Cardiac muscle cell (in vitro differentiated cells and primary cell): ENCODE measurements around the gene DLEC1. TPM values are rescaled to one million over a fixed set of nuclear protein-coding genes. Genes with fewer than 3 reads are reported as not detected.

Experiments
- DNase-seq, 2 donors: peaks; one replicate each; pipeline versions ENCODE4 v3.0.0 to v3.0.0-alpha.2; 2010 to 2017; ENCODE audit warnings: low read depth in 1 of 2, low spot score in 1 of 2
- H3K27ac ChIP-seq: fragments of 200-600 bp; sonication (generic); 2 replicates; pipeline ENCODE4 v1.5.1; 2016
- H3K27me3 ChIP-seq: fragments of 200-600 bp; sonication (generic); 2 replicates; pipeline ENCODE4 v1.6.0; 2016; ENCODE audit warnings: control low read depth
- H3K36me3 ChIP-seq: fragments of 200-600 bp; sonication (generic); 2 replicates; pipeline ENCODE4 v1.5.1; 2016; ENCODE audit warnings: control low read depth
- H3K4me1 ChIP-seq: fragments of 200-600 bp; sonication (generic); 2 replicates; pipeline ENCODE4 v1.8.1; 2017; ENCODE audit warnings: low read depth, mild to moderate bottlenecking, mixed run types
- H3K4me3 ChIP-seq: fragments of 200-600 bp; sonication (generic); 2 replicates; pipeline ENCODE4 v1.5.1; 2016; ENCODE audit warnings: mild to moderate bottlenecking
- H3K9me3 ChIP-seq: fragments of 200-600 bp; sonication (generic); 2 replicates; pipeline ENCODE4 v1.5.1; 2017; ENCODE audit warnings: low read depth, mild to moderate bottlenecking, control low read depth
- CTCF ChIP-seq: IDR thresholded peaks from 2 replicates; pipeline ENCODE4 v1.5.1; 2012; ENCODE audit warnings: low read depth, mild to moderate bottlenecking, low read length
- polyA plus RNA-seq: library from polyadenylated mRNA; unstranded; fragments of >200 nt; fragmentation: Nextera tagmentation; extraction: Ambion mirVana; gene quantifications from 2 replicates; pipeline ENCODE4 v1.2.1, GENCODE V29; 2016
- total RNA-seq: library from RNA; depleted of rRNA; stranded (reverse); fragments of >200 nt; gene quantifications from 2 replicates; pipeline ENCODE4 v1.2.3, GENCODE V29; 2016

Gene DLEC1
- total and polyA plus RNA-seq, 2 experiments from 2014 or later: 0.15 TPM; not detected in 1

GRCh38 chr3:38169027-38169317 is 130.0 kb downstream of the DLEC1 start:
- Histone ChIP-seq H3K27me3 (no peaks in the 10 kb centered on the region), H3K9me3 (no peaks in the 10 kb centered on the region), H3K36me3 (no peaks in the 10 kb centered on the region), H3K4me1 (no peaks in the 10 kb centered on the region), H3K27ac (no peak overlapping the region), H3K4me3 (no peak overlapping the region)
- no peak for TF ChIP-seq CTCF
- no peak for DNase-seq

- Histone ChIP-seq H3K27me3 (no peaks in the 10 kb centered on the region), H3K4me1 (no peaks in the 10 kb centered on the region), H3K36me3 (no peaks in the 10 kb centered on the region), H3K9me3 (no peaks in the 10 kb centered on the region), H3K4me3 (no peak overlapping the region), H3K27ac (peak overlapping the region; percentile 35)
- TF ChIP-seq CTCF: no peak
- no peak for DNase-seq
Observed at GRCh38 chr3:38170722-38171121, 131.7 kb downstream of the DLEC1 start.

- TF ChIP-seq CTCF: no peak
- Histone ChIP-seq H3K9me3 (no peaks in the 10 kb centered on the region), H3K27ac (no peak overlapping the region), H3K36me3 (no peaks in the 10 kb centered on the region), H3K27me3 (no peaks in the 10 kb centered on the region), H3K4me3 (no peak overlapping the region), H3K4me1 (no peaks in the 10 kb centered on the region)
- DNase-seq: no peak
Observed at GRCh38 chr3:38171622-38172021, 132.6 kb downstream of the DLEC1 start.

Other genes with a start within 250 kb of the DLEC1 start
- gene CTDSPL, start 177.3 kb upstream of the DLEC1 start, total RNA-seq: 15.3 and 17.7 TPM in 2 replicates
- gene CTDSPL, start 177.3 kb upstream of the DLEC1 start, polyA plus RNA-seq: 22.3 and 34.0 TPM in 2 replicates
- gene VILL, start 48.4 kb upstream of the DLEC1 start, total RNA-seq: 2.5 and 3.4 TPM in 2 replicates
- 0.75 and 2.1 TPM in 2 replicates for gene VILL, start 48.4 kb upstream of the DLEC1 start, polyA plus RNA-seq
- gene PLCD1, start 9.6 kb upstream of the DLEC1 start, total RNA-seq: 28.2 and 29.1 TPM in 2 replicates
- gene PLCD1, start 9.6 kb upstream of the DLEC1 start, polyA plus RNA-seq: 21.0 and 26.4 TPM in 2 replicates
- 62.8 and 63.1 TPM in 2 replicates for gene ACAA1, start 97.9 kb downstream of the DLEC1 start, total RNA-seq
- 87.9 and 104 TPM in 2 replicates for gene ACAA1, start 97.9 kb downstream of the DLEC1 start, polyA plus RNA-seq
- 2.1 and 2.5 TPM in 2 replicates for gene MYD88, start 99.5 kb downstream of the DLEC1 start, total RNA-seq
- 7.2 and 7.7 TPM in 2 replicates for gene MYD88, start 99.5 kb downstream of the DLEC1 start, polyA plus RNA-seq
- gene OXSR1, start 126.3 kb downstream of the DLEC1 start, total RNA-seq: 24.4 and 34.1 TPM in 2 replicates
- 20.6 and 24.2 TPM in 2 replicates for gene OXSR1, start 126.3 kb downstream of the DLEC1 start, polyA plus RNA-seq
- gene SLC22A13, start 226.6 kb downstream of the DLEC1 start, total RNA-seq: 0.07 and 0.39 TPM in 2 replicates
- 0.14 and 0.37 TPM in 2 replicates for gene SLC22A13, start 226.6 kb downstream of the DLEC1 start, polyA plus RNA-seq
- 0.07 and 0.12 TPM in 2 replicates for gene SLC22A14, start 243.1 kb downstream of the DLEC1 start, total RNA-seq
- 0.43 TPM in 1 of 2 replicates, not detected in the other for gene SLC22A14, start 243.1 kb downstream of the DLEC1 start, polyA plus RNA-seq